CD4-positive, CD25-positive, alpha-beta regulatory T cell (primary cell): ENCODE data around the gene ESYT2. TPM values are rescaled to one million over a fixed set of nuclear protein-coding genes. Genes with fewer than 3 reads are reported as not detected.
A peak's percentile ranks its signal among the peaks of the same experiment; 100 is the strongest.

ENCODE experiments used
- ATAC-seq, 2 donors: fragments of 150-1000 bp; cut with Tn5 transposase; one replicate each; pipeline ENCODE4 v1.10.0; 2021; ENCODE audit warnings: low read depth in 2 of 2, moderate number of reproducible peaks in 2 of 2, moderate library complexity in 1 of 2
- DNase-seq, 3 donors: peaks; one replicate each; pipeline versions ENCODE4 v3.0.0 to v3.0.0-alpha.2; 2012 to 2022; ENCODE audit warnings: mixed read lengths in 1 of 3
- H3K27ac ChIP-seq: one replicate; pipeline ENCODE4 v1.7.0; 2013; ENCODE audit warnings: mild to moderate bottlenecking, low read length; ENCODE audit not compliant: insufficient read depth, poor library complexity, severe bottlenecking
- H3K27me3 ChIP-seq: one replicate; pipeline ENCODE4 v1.7.0; 2013; ENCODE audit warnings: low read length; ENCODE audit not compliant: control insufficient read depth, insufficient read depth
- H3K36me3 ChIP-seq: one replicate; pipeline ENCODE4 v1.7.0; 2013; ENCODE audit warnings: mild to moderate bottlenecking, low read length, moderate library complexity; ENCODE audit not compliant: control insufficient read depth, insufficient read depth
- H3K4me1 ChIP-seq: 2 replicates; pipeline ENCODE4 v1.7.0; 2013; ENCODE audit warnings: mild to moderate bottlenecking, low read length; ENCODE audit not compliant: insufficient read depth, control insufficient read depth, poor library complexity, severe bottlenecking
- H3K4me3 ChIP-seq: one replicate; pipeline ENCODE4 v1.7.0; 2013; ENCODE audit warnings: low read depth, mild to moderate bottlenecking, low read length, moderate library complexity
- H3K9me3 ChIP-seq, 2 experiments: 1 replicate in 1 of 2; 2 replicates in 1 of 2; pipeline ENCODE4 v1.7.0; 2013; ENCODE audit warnings: low read length in 2 of 2, mild to moderate bottlenecking in 1 of 2, moderate library complexity in 1 of 2; ENCODE audit not compliant: control insufficient read depth in 2 of 2
- H3K27ac Mint-ChIP-seq, 3 donors: one replicate each; pipeline ENCODE4 v1.8.0; 2020 to 2022; ENCODE audit warnings: mild to moderate bottlenecking in 3 of 3, mixed read lengths in 3 of 3, moderate library complexity in 2 of 3
- H3K27me3 Mint-ChIP-seq: one replicate; pipeline ENCODE4 v1.8.0; 2022; ENCODE audit warnings: mild to moderate bottlenecking, mixed read lengths
- H3K36me3 Mint-ChIP-seq: one replicate; pipeline ENCODE4 v1.8.0; 2020; ENCODE audit warnings: mixed read lengths
- H3K4me1 Mint-ChIP-seq, 4 donors: one replicate each; pipeline ENCODE4 v1.8.0; 2020 to 2022; ENCODE audit warnings: mixed read lengths in 4 of 4, mild to moderate bottlenecking in 1 of 4
- H3K4me3 Mint-ChIP-seq, 4 donors: one replicate each; pipeline ENCODE4 v1.8.0; 2020 to 2022; ENCODE audit warnings: mild to moderate bottlenecking in 4 of 4, mixed read lengths in 4 of 4, moderate library complexity in 3 of 4
- H3K9me3 Mint-ChIP-seq, 7 donors: one replicate each; pipeline ENCODE4 v1.8.0; 2020 to 2022; ENCODE audit warnings: mixed read lengths in 7 of 7, mild to moderate bottlenecking in 3 of 7, moderate library complexity in 2 of 7
- polyA plus RNA-seq, 4 donors: library from polyadenylated mRNA; unstranded; fragments of 300-500 nt; fragmentation: Illumina TruSeq; gene quantifications; one replicate each; pipeline ENCODE4 v1.2.3, GENCODE V29; 2021
- total RNA-seq: library from RNA; stranded (reverse); gene quantifications from one replicate; pipeline ENCODE4 v1.2.3, GENCODE V29; 2022

ESYT2 gene
- total and polyA plus RNA-seq, 5 donors from 2014 or later = 55.3 to 115 (median 71.4) TPM

DNA sequence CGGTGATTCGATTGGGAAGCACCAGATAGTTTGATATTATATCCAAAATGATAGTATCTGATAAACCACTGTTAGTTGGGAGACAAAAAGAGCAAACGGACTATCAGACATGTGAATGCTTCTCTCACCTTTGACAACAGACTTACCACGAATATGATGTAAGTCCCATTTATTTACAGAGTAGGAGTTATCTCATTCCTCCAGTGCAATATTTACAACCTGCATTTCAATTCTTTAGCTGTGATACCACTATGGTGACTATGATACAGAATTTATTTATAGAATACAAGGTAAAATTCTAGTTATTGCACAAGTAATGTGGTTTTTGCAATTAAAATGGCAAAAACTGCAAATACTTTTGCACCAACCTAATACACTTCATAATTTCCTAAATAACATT, 61.6 kb downstream of the ESYT2 start:
- Histone ChIP-seq H3K4me1 (no peaks in the 10 kb centered on the region), H3K9me3 (no peaks in the 10 kb centered on the region), H3K27me3 (no peaks in the 10 kb centered on the region), H3K27ac (no peak overlapping the region), H3K4me3 (no peak overlapping the region), H3K36me3 (peaks cover 56% of the 10 kb centered on the region)
- DNase-seq = no peak
- H3K4me3 Mint-ChIP-seq = no peak overlapping the region
- H3K9me3 Mint-ChIP-seq = no peaks in the 10 kb centered on the region
- peaks cover 0 to 18% (median 10%) of the 10 kb centered on the region in 4 donors for H3K4me1 Mint-ChIP-seq
- no peaks in the 10 kb centered on the region for H3K27me3 Mint-ChIP-seq
- ATAC-seq = no peak
- peak overlapping the region in 1 of 3 donors; percentile 44 for H3K27ac Mint-ChIP-seq
- H3K36me3 Mint-ChIP-seq = peaks cover 41% of the 10 kb centered on the region

DNA sequence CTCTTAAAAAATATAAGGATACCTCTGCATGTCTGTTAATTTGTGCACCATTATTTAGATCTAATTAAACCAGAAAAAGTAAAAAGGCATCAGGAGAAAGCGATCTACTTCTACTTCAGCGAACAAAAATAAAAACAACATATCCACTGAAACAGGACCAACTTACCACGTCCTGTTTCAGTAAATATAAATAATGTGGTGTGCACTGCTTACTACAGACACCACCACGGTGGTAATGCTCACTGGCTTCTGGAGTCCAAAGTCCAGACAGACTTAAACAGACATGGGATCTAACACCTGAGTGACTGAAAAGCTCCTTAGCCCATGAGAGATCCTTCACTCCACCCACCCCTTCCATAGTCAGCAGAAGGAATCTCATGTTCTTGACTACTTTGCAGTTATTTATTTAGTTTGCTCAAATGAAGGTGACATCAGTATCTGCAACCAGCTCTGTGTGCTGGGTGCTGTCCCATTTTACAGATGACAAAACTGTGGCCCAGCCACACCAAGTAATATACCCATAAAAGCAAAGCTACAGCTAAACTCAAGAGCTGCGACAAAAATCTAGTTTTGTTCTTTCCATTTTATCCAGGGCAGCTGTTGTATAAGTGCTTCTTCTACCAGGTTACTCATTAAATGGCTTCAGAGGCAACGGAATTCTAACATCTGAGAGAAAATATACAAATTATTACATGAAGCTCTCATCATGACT, 62.6 kb downstream of the ESYT2 start:
- peaks cover 65% of the 10 kb centered on the region for H3K36me3 ChIP-seq
- H3K36me3 Mint-ChIP-seq = peaks cover 47% of the 10 kb centered on the region
- no peak overlapping the region for H3K4me3 ChIP-seq
- peak overlapping the region in 1 of 3 donors; percentile 44 for H3K27ac Mint-ChIP-seq
- H3K4me1 ChIP-seq = no peaks in the 10 kb centered on the region
- H3K9me3 ChIP-seq = no peaks in the 10 kb centered on the region
- H3K4me3 Mint-ChIP-seq = no peak overlapping the region
- peaks cover 0 to 19% (median 11%) of the 10 kb centered on the region in 4 donors for H3K4me1 Mint-ChIP-seq
- H3K27me3 Mint-ChIP-seq = no peaks in the 10 kb centered on the region
- no peaks in the 10 kb centered on the region for H3K9me3 Mint-ChIP-seq
- H3K27ac ChIP-seq = no peak overlapping the region
- no peaks in the 10 kb centered on the region for H3K27me3 ChIP-seq
- ATAC-seq (no peak), DNase-seq (no peak)

DNA sequence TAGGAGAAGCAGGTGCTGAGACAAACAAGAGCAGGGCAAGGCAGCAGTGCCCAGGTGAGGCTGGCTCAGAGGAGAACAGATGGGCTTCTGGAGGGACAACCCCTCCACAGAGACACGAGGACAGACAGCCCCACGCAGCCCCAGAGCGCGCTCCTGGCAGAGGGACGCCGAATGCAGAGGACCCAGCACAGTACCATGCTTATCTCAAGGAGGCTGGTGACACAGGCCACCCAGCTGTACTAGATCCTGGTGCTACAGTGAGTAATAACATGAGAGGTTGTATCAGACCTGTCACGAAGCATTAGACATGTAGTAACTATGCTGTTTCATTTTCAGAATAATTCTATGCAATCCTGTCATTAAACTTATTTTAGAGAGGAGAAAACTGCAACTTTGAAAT, 64.3 kb downstream of the ESYT2 start:
- no peak for DNase-seq
- no peaks in the 10 kb centered on the region for H3K27me3 ChIP-seq
- H3K4me3 ChIP-seq = no peak overlapping the region
- Mint-ChIP-seq H3K4me1 (peaks cover 0 to 17% (median 13%) of the 10 kb centered on the region in 4 donors), H3K4me3 (no peak overlapping the region), H3K27ac (peak overlapping the region in 2 of 3 donors; percentile 35 to 39), H3K36me3 (peaks cover 62% of the 10 kb centered on the region), H3K9me3 (no peaks in the 10 kb centered on the region), H3K27me3 (no peaks in the 10 kb centered on the region)
- H3K27ac ChIP-seq = no peak overlapping the region
- no peaks in the 10 kb centered on the region for H3K9me3 ChIP-seq
- peaks cover 75% of the 10 kb centered on the region for H3K36me3 ChIP-seq
- no peak for ATAC-seq
- H3K4me1 ChIP-seq = no peaks in the 10 kb centered on the region

DNA sequence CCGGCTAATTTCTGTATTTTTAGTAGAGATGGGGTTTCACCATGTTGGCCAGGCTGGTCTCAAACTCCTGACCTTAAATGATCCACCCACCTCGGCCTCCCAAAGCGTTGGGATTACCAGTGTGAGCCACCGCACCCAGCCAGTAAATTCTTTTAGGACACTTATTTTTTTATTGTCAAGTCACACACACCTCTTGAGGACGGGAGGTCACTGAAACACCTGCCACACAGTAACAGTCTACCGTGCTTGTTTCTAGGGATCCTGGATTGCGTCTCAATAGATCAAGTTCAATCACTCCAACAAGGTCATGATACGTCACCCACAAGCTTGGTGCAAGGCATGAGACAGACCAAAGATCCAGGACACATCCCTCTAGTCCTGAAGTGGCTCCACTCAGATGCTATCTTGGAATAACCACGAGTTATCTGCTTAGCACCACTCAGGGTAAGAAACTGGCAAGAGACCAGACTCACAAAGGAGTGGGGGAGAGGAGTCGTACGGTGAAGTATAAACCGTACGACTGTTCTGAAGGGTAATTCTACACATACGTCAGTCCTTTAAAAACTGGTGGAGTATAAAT, 65.8 kb downstream of the ESYT2 start:
- no peaks in the 10 kb centered on the region for H3K27me3 ChIP-seq
- Mint-ChIP-seq H3K27me3 (no peaks in the 10 kb centered on the region), H3K36me3 (peaks cover 73% of the 10 kb centered on the region), H3K4me1 (peaks cover 0 to 17% (median 14%) of the 10 kb centered on the region in 4 donors), H3K4me3 (no peak overlapping the region), H3K27ac (peak overlapping the region in 2 of 3 donors; percentile 35 to 39), H3K9me3 (no peaks in the 10 kb centered on the region)
- H3K36me3 ChIP-seq = peaks cover 85% of the 10 kb centered on the region
- H3K4me1 ChIP-seq = no peaks in the 10 kb centered on the region
- no peak for ATAC-seq
- DNase-seq = no peak
- H3K9me3 ChIP-seq = no peaks in the 10 kb centered on the region
- no peak overlapping the region for H3K4me3 ChIP-seq
- H3K27ac ChIP-seq = no peak overlapping the region

DNA sequence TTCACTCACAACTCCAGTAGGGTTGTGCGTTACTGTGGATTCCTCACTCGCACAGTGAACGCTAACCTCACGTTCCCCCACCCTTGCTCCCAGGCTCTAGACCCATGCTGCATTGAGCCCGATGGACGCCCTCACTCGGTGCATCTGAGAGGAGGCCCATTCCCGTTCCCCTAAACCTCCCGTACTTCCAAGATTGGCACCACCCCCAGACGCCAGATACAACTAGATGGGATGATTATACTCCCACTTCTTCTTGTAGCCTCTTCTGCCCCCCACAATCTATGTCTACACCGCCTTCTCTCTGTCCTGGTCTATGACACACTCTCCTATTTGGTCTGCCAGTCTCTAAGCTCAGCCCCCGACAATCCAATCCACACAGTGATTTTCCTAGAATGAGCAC, 67.4 kb downstream of the ESYT2 start:
- peaks cover 77% of the 10 kb centered on the region for H3K36me3 Mint-ChIP-seq
- H3K27me3 Mint-ChIP-seq = no peaks in the 10 kb centered on the region
- H3K9me3 Mint-ChIP-seq = no peaks in the 10 kb centered on the region
- Histone ChIP-seq H3K27ac (no peak overlapping the region), H3K4me1 (no peaks in the 10 kb centered on the region), H3K9me3 (no peaks in the 10 kb centered on the region), H3K4me3 (no peak overlapping the region), H3K27me3 (no peaks in the 10 kb centered on the region), H3K36me3 (peaks cover 90% of the 10 kb centered on the region)
- H3K27ac Mint-ChIP-seq = peak overlapping the region in 1 of 3 donors; percentile 35
- no peak for DNase-seq
- no peak for ATAC-seq
- peaks cover 0 to 16% (median 14%) of the 10 kb centered on the region in 4 donors for H3K4me1 Mint-ChIP-seq
- no peak overlapping the region for H3K4me3 Mint-ChIP-seq

DNA sequence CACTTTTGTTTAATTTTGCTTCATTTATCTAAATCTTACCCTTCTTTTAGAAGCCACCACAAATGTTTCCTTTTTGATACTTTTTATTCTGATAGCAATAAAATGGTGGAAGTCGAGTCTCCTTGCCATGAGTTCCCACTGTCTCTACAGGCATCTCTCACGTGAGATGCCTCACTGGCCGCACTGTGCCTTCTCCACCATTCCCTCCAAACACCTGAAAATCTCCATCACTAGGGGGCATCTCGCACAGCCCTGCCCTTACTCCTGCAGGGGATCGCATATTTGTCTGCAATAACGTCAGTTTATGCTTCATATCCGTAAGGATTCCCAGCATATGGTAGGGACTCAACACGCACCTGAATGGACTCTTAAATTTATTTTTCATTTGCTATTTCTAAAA, 68.4 kb downstream of the ESYT2 start:
- Mint-ChIP-seq H3K4me1 (peaks cover 0 to 14% (median 8%) of the 10 kb centered on the region in 4 donors), H3K27ac (peak overlapping the region in 2 of 3 donors; percentile 44 to 49), H3K4me3 (no peak overlapping the region), H3K9me3 (no peaks in the 10 kb centered on the region), H3K36me3 (peaks cover 72% of the 10 kb centered on the region), H3K27me3 (no peaks in the 10 kb centered on the region)
- H3K9me3 ChIP-seq = no peaks in the 10 kb centered on the region
- no peak overlapping the region for H3K4me3 ChIP-seq
- peak overlapping the region; percentile 27 for H3K27ac ChIP-seq
- H3K27me3 ChIP-seq = no peaks in the 10 kb centered on the region
- peaks cover 86% of the 10 kb centered on the region for H3K36me3 ChIP-seq
- no peaks in the 10 kb centered on the region for H3K4me1 ChIP-seq
- ATAC-seq = no peak
- DNase-seq = peak in 1 of 3 donors; percentile 22

DNA sequence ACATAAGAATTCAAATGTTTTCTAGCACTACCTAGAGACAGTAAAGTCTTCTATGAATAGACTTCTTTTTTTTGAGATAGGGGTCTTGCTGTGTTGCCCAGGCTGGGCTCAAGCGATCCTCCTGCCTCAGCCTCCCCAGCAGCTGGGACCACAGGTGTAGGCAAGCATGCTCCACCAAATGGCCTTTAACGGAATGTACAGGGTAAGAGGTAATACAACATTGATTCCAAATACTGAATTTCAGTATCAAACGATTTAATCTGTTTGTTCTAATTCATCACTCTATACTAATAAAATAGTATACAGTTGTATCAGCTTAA, 68.9 kb downstream of the ESYT2 start:
- Histone ChIP-seq H3K27ac (no peak overlapping the region), H3K27me3 (no peaks in the 10 kb centered on the region), H3K36me3 (peaks cover 90% of the 10 kb centered on the region), H3K4me3 (no peak overlapping the region), H3K9me3 (no peaks in the 10 kb centered on the region), H3K4me1 (no peaks in the 10 kb centered on the region)
- H3K36me3 Mint-ChIP-seq = peaks cover 75% of the 10 kb centered on the region
- H3K4me1 Mint-ChIP-seq = peaks cover 0 to 14% (median 8%) of the 10 kb centered on the region in 4 donors
- no peaks in the 10 kb centered on the region for H3K27me3 Mint-ChIP-seq
- peak overlapping the region in 1 of 3 donors; percentile 49 for H3K27ac Mint-ChIP-seq
- DNase-seq (no peak), ATAC-seq (no peak)
- H3K9me3 Mint-ChIP-seq = no peaks in the 10 kb centered on the region
- H3K4me3 Mint-ChIP-seq = no peak overlapping the region
